Fibroblast of skin of left biceps (primary cell): ENCODE measurements around the gene CKMT1A.

Source experiments
- DNase-seq, 2 experiments: peaks; one replicate each; pipeline ENCODE4 v3.0.0-alpha.2; 2013; ENCODE audit warnings: low read depth in 2 of 2

Gene CKMT1A

GRCh38 chr15:43748376-43748775, 54.7 kb downstream of the CKMT1A start:
- DNase-seq = no peak
